Measurements from ENCODE around the gene SMARCC2.
"Not testable (repeated sequence)": the region's sequence is repeated elsewhere in the genome, so short reads cannot be mapped to it uniquely, and the experiment has no call there.

SMARCC2 gene

DNA sequence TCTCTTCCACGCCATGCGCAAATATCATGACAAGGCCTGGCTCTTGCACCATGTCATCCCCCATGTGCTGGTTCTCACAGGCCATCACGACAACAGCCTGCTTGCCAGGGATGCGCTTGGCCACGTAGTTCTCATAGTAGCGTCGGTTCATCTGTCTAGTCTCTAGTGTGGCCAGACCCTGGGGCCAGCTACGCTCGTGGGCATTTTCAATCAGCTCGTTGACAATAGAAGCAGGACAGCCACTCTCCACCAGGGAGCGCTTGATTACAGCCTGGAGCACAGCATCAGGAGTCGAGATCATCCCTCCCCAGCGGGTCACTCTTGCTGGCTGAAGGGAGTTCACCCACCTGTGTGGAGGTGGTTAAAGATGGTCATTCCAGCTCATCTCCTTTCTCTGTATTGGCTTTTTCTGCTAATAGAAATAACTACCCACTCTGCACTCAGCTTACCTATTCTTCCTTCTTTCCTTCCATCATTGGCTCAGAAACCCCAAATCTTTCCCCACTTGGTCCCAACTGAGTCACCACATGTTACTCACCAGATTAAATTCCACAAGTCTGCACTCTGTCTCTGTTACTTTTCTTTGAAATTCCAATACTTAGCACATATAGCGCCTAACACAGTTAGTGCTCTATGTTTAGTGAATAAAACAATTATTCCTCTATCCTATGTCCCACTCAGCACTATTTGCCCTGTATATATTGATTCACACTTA is 17.3 kb upstream of the SMARCC2 start:
- no peak for DNase-seq

- DNase-seq = no peak
Observed at GRCh38 chr12:56205445-56205844, 16.2 kb upstream of the SMARCC2 start.

GRCh38 chr12:56204275-56204674 is 15.0 kb upstream of the SMARCC2 start:
- DNase-seq = no peak

DNA sequence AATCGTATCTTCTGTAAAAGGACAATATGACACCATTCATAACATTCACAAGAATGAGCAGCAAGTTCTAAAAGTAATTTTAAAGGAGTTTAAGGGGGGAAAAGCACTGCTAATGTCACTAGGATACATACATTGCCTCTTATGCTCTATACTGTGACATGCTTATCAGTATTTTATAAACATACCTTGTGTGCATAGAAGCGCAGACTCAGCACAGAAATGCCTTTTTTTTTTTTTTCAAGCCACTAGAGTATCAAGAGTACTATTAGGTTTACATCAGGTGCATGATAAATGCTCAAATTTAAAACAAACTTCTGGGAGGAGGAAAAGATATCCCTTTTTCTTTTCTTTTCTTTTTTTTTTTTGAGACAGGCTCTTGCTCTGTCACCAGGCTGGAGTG is 13.6 kb upstream of the SMARCC2 start:
- DNase-seq = no peak

- no peak for DNase-seq
Observed at GRCh38 chr12:56202366-56202765, 13.1 kb upstream of the SMARCC2 start.

DNA sequence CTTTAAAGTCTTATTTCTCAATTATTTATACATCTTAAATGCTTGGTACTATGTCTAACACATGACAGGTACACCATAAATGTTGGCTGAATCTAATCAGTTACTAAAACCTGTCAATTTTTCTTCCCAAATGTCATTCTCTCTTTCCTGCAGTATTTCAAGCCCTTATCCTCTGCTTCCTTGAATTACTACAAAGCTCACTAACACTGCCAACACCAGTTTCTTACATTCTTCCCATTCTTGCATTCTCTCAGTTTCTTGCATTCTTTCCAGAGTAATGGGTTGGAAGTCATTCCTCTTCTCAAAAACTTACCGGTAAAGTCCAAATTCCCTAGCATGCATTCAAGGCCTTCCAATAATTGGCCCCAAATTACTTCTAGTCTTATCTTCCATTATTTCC is 9.6 kb upstream of the SMARCC2 start:
- no peak for DNase-seq

- DNase-seq = no peak
Observed at GRCh38 chr12:56197921-56198635, 8.8 kb upstream of the SMARCC2 start.

DNA sequence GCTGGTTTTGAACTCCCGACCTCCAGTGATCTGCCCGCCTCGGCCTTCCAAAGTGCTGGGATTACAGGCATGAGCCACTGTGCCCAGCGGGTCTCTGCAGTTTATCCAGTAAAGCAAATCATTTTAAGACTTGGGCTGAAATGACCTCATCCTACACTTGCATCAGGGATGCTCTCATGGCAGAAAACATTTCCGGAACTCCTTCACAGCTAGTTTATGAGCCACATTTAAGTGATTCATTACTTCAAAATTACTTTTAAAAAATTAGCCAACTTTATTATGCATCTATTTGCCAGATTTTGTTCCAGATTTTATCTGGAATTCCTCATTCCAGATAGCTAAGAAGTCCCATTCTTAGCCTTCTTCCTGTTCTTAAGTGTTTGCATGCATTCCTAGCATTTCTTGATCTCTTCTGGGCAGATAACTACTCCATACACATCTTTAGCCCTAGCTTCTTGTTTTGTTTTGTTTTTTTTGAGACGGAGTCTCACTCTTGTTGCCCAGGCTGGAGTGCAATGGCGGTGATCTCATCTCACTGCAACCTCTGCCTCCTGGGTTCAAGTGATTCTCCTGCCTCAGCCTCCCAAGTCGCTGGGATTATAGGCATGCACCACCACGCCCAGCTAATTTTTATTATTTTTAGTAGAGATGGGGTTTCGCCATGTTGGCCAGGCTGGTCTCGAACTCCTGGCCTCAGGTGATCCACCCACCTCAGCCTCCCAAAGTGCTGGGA is 7.7 kb upstream of the SMARCC2 start:
- DNase-seq = not testable (repeated sequence)

GRCh38 chr12:56193025-56193578 is 3.8 kb upstream of the SMARCC2 start:
- DNase-seq = peak; percentile 81

DNA sequence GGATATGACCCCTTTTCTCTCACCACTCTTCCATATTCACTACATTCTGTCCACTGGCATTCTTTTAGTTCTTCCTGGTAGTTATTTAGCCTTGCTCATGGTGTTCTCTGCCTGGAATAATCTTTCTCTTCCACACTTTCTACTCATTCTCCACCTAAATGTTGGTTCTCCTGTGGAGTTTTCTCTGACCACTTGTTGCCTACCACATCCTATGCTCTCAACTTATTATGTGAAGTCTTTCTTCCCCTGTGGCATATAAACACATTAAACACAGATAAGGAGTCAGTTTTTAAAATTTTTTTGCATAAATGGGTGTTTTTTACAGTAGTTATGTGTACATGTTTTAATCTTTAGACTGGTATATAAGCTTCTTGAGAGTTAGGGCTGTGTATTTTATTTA is 3.3 kb upstream of the SMARCC2 start:
- DNase-seq = no peak

DNA sequence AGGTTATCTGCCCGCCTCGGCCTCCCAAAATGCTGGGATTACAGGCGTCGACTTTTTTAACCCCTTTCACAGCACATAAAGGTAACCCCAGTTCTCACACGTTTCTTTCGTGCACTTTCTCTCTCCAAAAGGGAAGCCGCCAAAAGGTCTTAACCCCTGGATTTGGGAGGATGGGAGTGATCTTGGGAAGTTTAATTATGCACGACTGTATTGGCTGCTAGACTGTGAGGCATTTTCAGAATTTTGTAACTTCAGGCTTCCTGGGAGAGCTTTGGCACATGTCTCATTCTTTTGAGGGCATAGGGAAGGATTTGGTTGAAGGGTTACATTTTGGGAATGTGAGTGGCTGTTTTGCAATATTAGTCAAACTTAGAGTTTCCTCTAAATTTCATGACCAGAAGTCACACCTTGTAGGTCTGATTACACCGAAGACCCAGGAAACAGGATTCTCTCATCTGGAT is 1.4 kb upstream of the SMARCC2 start:
- no peak for DNase-seq

GRCh38 chr12:56189918-56190694 is 823 bp upstream of the SMARCC2 start:
- peak; percentile 80 for DNase-seq

DNA sequence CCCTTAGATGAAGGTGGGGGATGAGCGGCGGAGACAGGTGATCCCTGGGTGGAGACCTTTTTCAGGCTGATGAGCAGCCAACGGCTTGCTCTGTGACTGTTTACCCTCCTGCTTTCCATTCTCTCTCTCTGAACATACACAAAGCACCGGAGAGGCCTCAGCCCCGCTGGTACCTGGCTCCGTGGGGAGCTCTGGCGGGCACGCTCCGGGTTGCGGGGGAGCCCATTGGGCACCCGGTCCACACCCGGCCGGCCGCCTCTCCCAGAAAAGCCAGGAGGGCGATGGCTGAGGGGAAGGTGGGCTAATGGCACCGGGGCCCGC is 545 bp downstream of the SMARCC2 start:
- peak; percentile 37 for DNase-seq

- DNase-seq = no peak
Observed at GRCh38 chr12:56188131-56188777, 1.0 kb downstream of the SMARCC2 start.

DNA sequence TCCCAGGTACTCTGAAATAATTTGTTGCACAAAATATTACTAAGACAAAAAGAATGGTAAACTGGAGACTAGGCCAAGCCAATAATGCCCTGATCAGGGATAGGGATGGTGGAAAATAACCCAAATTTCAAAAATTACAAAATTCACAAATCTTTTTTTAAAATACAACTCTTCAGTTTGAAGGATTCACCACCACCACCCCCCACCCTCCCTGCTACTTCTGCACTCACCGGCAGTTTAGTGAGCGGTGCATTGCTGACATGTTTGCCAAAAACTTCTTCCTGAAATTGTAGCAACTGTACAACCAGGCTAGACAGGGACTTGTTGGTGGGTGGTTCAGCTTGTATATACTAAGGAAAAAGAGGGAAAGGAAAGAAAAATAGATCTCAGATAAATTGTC is 2.3 kb downstream of the SMARCC2 start:
- DNase-seq = no peak

DNA sequence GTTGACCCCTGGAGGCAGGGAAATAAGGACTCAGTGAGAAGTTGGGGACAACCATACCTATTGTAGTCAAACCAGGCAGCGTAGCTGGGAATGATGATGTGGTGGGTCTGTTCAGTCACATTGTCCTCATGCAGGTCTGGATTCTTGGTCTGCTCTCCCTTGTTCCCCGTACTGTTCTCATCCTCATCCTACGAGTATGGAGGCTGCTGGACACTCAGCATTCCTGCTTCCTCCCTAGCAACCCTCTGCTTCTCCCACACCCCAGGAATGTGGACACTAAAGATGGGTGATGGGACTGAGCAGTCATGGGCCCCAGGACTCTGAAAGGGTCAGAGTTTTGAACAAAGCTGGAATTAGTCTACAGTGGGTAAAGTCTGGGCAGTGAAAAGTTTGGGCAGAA is 10.9 kb downstream of the SMARCC2 start:
- DNase-seq = no peak

- DNase-seq = no peak
Observed at GRCh38 chr12:56172839-56173238, 16.4 kb downstream of the SMARCC2 start.

DNA sequence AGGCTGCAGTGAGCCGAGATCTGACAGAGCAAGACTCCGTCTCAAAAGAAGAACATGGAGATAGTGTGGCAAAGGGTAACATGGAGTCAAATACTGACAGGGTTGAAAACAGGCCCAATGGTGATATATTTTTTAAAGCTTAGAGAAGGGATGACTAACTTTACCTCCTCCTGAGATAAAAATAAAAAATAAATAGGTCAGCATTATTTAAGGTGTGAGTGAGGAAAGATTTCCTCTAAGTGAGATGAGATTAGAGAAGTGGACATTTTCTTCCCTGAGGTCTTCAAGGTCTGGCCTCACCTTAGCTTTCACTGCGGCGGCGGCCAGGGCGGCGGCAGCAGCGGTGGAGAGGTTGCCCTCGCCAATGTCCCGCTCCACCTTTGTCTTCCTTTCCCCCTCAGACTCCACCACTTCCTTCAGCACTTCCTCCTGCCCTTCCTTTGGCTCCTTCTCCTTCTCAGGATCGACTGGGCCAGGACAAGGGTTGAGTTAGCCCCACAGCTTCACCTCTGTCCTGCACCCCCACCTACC is 20.0 kb downstream of the SMARCC2 start:
- no peak for DNase-seq

- no peak for DNase-seq
Observed at GRCh38 chr12:56165369-56165768, 23.9 kb downstream of the SMARCC2 start.

DNA sequence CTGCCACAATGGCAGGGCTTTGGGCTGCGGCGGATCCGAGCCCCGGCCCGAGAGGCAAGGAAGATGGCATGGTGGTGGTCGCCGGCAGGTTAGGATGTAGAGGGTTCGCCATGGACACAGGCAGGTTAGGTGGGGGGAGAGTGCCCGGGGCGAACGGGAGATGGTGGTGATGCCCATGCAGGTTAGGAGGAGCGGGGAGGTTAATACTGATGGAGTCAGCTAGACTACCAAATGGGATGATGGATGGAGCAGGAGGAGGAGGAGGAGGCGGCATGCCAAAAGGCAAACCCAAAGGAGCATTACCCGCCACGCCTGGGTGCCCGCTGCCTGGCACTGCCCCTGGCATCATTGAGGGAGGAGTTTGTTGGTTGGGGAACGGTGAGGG is 24.9 kb downstream of the SMARCC2 start:
- no peak for DNase-seq

- DNase-seq = no peak
Observed at GRCh38 chr12:56163533-56164344, 25.5 kb downstream of the SMARCC2 start.

Measured in NCI-H2171 (cell line).